ENCODE measurements around the gene GPR68.

GRCh38 chr14:91190853-91191252, 53.7 kb downstream of the GPR68 start:
- TF ChIP-seq, protein P1, sequence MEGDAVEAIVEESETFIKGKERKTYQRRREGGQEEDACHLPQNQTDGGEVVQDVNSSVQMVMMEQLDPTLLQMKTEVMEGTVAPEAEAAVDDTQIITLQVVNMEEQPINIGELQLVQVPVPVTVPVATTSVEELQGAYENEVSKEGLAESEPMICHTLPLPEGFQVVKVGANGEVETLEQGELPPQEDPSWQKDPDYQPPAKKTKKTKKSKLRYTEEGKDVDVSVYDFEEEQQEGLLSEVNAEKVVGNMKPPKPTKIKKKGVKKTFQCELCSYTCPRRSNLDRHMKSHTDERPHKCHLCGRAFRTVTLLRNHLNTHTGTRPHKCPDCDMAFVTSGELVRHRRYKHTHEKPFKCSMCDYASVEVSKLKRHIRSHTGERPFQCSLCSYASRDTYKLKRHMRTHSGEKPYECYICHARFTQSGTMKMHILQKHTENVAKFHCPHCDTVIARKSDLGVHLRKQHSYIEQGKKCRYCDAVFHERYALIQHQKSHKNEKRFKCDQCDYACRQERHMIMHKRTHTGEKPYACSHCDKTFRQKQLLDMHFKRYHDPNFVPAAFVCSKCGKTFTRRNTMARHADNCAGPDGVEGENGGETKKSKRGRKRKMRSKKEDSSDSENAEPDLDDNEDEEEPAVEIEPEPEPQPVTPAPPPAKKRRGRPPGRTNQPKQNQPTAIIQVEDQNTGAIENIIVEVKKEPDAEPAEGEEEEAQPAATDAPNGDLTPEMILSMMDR (IDR thresholded peaks at IDR 0.05) = no peak
- TF ChIP-seq POLR2A (IDR thresholded peaks at IDR 0.05) = no peak
